ENCODE measurements around the gene LETM1.
A peak's percentile ranks its signal among the peaks of the same experiment; 100 is the strongest.

Gene LETM1

GRCh38 chr4:1778642-1779392 lies 77.1 kb downstream of the LETM1 start:
- DNase-seq (ENCODE audit: low read depth): no peak

- peak; percentile 10 for DNase-seq (ENCODE audit: low read depth)
Observed at GRCh38 chr4:1777822-1778641, 77.9 kb downstream of the LETM1 start.

- DNase-seq (ENCODE audit: low read depth): no peak
Observed at GRCh38 chr4:1776521-1777161, 79.3 kb downstream of the LETM1 start.

- DNase-seq (ENCODE audit: low read depth): no peak
Observed at GRCh38 chr4:1775731-1776500, 80.0 kb downstream of the LETM1 start.

- no peak for DNase-seq (ENCODE audit: low read depth)
Observed at GRCh38 chr4:1773754-1774153, 82.2 kb downstream of the LETM1 start.

GRCh38 chr4:1772853-1773538 lies 83.0 kb downstream of the LETM1 start:
- DNase-seq (ENCODE audit: low read depth): no peak

- DNase-seq (ENCODE audit: low read depth): no peak
Observed at GRCh38 chr4:1771555-1772305, 84.2 kb downstream of the LETM1 start.

GRCh38 chr4:1770791-1771231 lies 85.1 kb downstream of the LETM1 start:
- no peak for DNase-seq (ENCODE audit: low read depth)

- no peak for DNase-seq (ENCODE audit: low read depth)
Observed at GRCh38 chr4:1770245-1770644, 85.7 kb downstream of the LETM1 start.

- DNase-seq (ENCODE audit: low read depth): no peak
Observed at GRCh38 chr4:1769692-1770091, 86.3 kb downstream of the LETM1 start.

GRCh38 chr4:1768367-1769034 lies 87.5 kb downstream of the LETM1 start:
- DNase-seq (ENCODE audit: low read depth): no peak

- peak; percentile 36 for DNase-seq (ENCODE audit: low read depth)
Observed at GRCh38 chr4:1767770-1768366, 88.1 kb downstream of the LETM1 start.

- no peak for DNase-seq (ENCODE audit: low read depth)
Observed at GRCh38 chr4:1767061-1767769, 88.7 kb downstream of the LETM1 start.

GRCh38 chr4:1766106-1767060 lies 89.6 kb downstream of the LETM1 start:
- DNase-seq (ENCODE audit: low read depth): no peak

GRCh38 chr4:1765409-1766072 lies 90.4 kb downstream of the LETM1 start:
- no peak for DNase-seq (ENCODE audit: low read depth)

GRCh38 chr4:1764670-1765069 lies 91.3 kb downstream of the LETM1 start:
- no peak for DNase-seq (ENCODE audit: low read depth)

- peak; percentile 43 for DNase-seq (ENCODE audit: low read depth)
Observed at GRCh38 chr4:1763550-1764080, 92.3 kb downstream of the LETM1 start.

All from iris pigment epithelial cell (primary cell).